Measurements from ENCODE around the gene CHN1.

Gene CHN1

GRCh38 chr2:175003875-175004729 lies 1.1 kb downstream of the CHN1 start:
- TF ChIP-seq TAF1 (IDR thresholded peaks at IDR 0.05; ENCODE audit: borderline replicate concordance, insufficient read depth, low read length), result no peak
- no peak for TF ChIP-seq SIN3A (IDR thresholded peaks at IDR 0.05; ENCODE audit: borderline replicate concordance, insufficient read depth, low read length)
- TF ChIP-seq, protein P1, sequence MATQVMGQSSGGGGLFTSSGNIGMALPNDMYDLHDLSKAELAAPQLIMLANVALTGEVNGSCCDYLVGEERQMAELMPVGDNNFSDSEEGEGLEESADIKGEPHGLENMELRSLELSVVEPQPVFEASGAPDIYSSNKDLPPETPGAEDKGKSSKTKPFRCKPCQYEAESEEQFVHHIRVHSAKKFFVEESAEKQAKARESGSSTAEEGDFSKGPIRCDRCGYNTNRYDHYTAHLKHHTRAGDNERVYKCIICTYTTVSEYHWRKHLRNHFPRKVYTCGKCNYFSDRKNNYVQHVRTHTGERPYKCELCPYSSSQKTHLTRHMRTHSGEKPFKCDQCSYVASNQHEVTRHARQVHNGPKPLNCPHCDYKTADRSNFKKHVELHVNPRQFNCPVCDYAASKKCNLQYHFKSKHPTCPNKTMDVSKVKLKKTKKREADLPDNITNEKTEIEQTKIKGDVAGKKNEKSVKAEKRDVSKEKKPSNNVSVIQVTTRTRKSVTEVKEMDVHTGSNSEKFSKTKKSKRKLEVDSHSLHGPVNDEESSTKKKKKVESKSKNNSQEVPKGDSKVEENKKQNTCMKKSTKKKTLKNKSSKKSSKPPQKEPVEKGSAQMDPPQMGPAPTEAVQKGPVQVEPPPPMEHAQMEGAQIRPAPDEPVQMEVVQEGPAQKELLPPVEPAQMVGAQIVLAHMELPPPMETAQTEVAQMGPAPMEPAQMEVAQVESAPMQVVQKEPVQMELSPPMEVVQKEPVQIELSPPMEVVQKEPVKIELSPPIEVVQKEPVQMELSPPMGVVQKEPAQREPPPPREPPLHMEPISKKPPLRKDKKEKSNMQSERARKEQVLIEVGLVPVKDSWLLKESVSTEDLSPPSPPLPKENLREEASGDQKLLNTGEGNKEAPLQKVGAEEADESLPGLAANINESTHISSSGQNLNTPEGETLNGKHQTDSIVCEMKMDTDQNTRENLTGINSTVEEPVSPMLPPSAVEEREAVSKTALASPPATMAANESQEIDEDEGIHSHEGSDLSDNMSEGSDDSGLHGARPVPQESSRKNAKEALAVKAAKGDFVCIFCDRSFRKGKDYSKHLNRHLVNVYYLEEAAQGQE (IDR thresholded peaks at IDR 0.05; ENCODE audit: insufficient read depth in 1 of 2, low read depth in 2 of 2, low read length in 2 of 2), result no peak
- TF ChIP-seq POLR2AphosphoS5 (IDR thresholded peaks at IDR 0.05; ENCODE audit: low read depth, low read length), result no peak
- TF ChIP-seq FOXP2 (optimal IDR thresholded peaks at IDR 0.05; ENCODE audit: borderline replicate concordance, extremely low read depth, extremely low read length, insufficient read depth), result no peak

DNA sequence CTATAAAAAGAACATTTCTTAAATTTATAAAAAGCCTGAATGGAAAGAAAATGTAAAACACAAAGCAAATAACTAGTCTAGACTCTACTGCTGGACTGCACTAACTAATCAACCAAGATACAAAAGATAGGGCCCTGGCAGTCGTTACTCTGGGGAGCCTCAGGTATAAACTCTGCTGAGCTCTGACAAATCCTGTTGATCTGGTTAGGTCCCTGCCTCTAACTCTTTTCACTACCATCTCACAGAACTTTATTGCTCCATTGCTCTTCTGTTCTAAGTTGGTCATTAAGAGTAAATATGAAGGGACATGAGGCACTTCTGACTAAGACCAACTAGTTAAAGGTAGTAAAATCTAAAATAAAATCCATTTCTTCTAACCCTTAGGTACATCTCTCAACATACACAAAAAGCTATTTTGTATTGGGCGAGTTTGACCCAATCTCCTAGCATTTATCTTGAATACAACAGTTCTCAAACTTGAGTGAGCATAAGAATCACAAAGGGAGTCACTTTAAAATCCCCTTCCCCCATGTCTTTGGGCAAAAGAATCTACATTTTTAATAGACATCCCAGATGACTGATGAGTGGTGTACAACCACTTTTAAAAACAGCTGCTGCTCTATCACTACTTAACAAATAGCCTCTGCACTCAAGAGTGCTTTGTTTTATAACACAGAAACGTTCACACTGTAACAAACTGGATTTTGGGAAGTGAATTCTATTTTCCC lies 2.5 kb downstream of the CHN1 start:
- TF ChIP-seq SIN3A (IDR thresholded peaks at IDR 0.05; ENCODE audit: borderline replicate concordance, insufficient read depth, low read length), result no peak
- no peak for TF ChIP-seq POLR2AphosphoS5 (IDR thresholded peaks at IDR 0.05; ENCODE audit: low read depth, low read length)
- TF ChIP-seq, protein P1 (IDR thresholded peaks at IDR 0.05; ENCODE audit: insufficient read depth in 1 of 2, low read depth in 2 of 2, low read length in 2 of 2), result no peak
- TF ChIP-seq FOXP2 (optimal IDR thresholded peaks at IDR 0.05; ENCODE audit: borderline replicate concordance, extremely low read depth, extremely low read length, insufficient read depth), result no peak
- TF ChIP-seq TAF1 (IDR thresholded peaks at IDR 0.05; ENCODE audit: borderline replicate concordance, insufficient read depth, low read length), result no peak

DNA sequence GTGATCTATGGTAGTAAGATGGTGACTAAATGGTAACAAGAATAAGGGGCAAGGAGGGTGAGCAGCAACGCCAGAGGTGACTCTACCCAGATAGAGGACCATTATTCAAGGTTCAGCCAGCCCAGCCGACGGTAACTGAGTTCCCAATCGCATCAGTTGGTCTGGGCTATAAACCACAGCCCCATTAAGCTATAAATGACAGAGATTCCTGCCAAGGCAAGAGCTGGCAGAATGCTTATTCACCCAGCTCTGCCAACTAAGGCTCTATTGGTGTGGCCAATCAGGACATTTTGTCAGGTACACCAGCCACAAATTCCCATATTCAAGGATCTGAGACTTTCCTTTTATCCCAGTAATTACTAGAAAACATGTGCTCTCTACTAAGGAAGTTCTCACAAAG lies 3.6 kb downstream of the CHN1 start:
- no peak for TF ChIP-seq FOXP2 (optimal IDR thresholded peaks at IDR 0.05; ENCODE audit: borderline replicate concordance, extremely low read depth, extremely low read length, insufficient read depth)
- TF ChIP-seq POLR2AphosphoS5 (IDR thresholded peaks at IDR 0.05; ENCODE audit: low read depth, low read length), result no peak
- no peak for TF ChIP-seq SIN3A (IDR thresholded peaks at IDR 0.05; ENCODE audit: borderline replicate concordance, insufficient read depth, low read length)
- TF ChIP-seq, protein P1 (IDR thresholded peaks at IDR 0.05; ENCODE audit: insufficient read depth in 1 of 2, low read depth in 2 of 2, low read length in 2 of 2), result no peak
- no peak for TF ChIP-seq TAF1 (IDR thresholded peaks at IDR 0.05; ENCODE audit: borderline replicate concordance, insufficient read depth, low read length)

DNA sequence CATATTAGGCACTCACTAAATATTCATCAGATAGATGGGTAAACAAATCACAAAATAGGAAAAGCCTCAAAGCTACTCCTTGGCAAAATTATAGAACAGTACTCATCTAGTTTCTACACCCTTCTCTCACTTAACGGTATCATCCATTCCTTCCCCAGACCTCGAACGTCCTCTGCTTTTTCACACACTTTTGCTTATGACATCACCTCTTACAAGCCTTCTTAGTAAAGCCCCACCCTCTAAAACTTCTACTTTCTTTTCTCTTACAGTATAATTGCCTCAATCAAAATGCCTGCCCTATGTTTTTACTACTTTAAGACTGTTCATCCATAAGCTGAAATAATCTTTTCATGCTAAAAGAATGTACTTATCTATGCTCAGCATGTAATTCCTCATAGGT lies 8.1 kb downstream of the CHN1 start:
- TF ChIP-seq FOXP2 (optimal IDR thresholded peaks at IDR 0.05; ENCODE audit: borderline replicate concordance, extremely low read depth, extremely low read length, insufficient read depth) (no peak), TAF1 (IDR thresholded peaks at IDR 0.05; ENCODE audit: borderline replicate concordance, insufficient read depth, low read length) (no peak), SIN3A (IDR thresholded peaks at IDR 0.05; ENCODE audit: borderline replicate concordance, insufficient read depth, low read length) (no peak), POLR2AphosphoS5 (IDR thresholded peaks at IDR 0.05; ENCODE audit: low read depth, low read length) (no peak)
- TF ChIP-seq, protein P1 (IDR thresholded peaks at IDR 0.05; ENCODE audit: insufficient read depth in 1 of 2, low read depth in 2 of 2, low read length in 2 of 2), result no peak
